Duodenal mucosa (tissue), 2 donors: ENCODE results near the gene OBSCN.

ENCODE experiments used
- H3K27ac ChIP-seq: one replicate; pipeline ENCODE4 v1.7.0; 2013; ENCODE audit warnings: low read depth, low read length
- H3K27me3 ChIP-seq, 2 donors: one replicate each; pipeline ENCODE4 v1.7.0; 2013; ENCODE audit warnings: low read length in 2 of 2, control low read depth in 1 of 2; ENCODE audit not compliant: insufficient read depth in 2 of 2, control insufficient read depth in 1 of 2
- H3K36me3 ChIP-seq, 2 donors: one replicate each; pipeline ENCODE4 v1.7.0; 2013; ENCODE audit warnings: low read length in 2 of 2, control low read depth in 1 of 2; ENCODE audit not compliant: insufficient read depth in 2 of 2, control insufficient read depth in 1 of 2
- H3K4me1 ChIP-seq, 2 donors: one replicate each; pipeline ENCODE4 v1.7.0; 2013; ENCODE audit warnings: low read length in 2 of 2, control low read depth in 1 of 2; ENCODE audit not compliant: insufficient read depth in 2 of 2, control insufficient read depth in 1 of 2
- H3K4me3 ChIP-seq, 2 donors: one replicate each; pipeline ENCODE4 v1.7.0; 2013; ENCODE audit warnings: low read length in 2 of 2, low read depth in 1 of 2
- H3K9ac ChIP-seq, 2 donors: one replicate each; pipeline ENCODE4 v1.7.0; 2013; ENCODE audit warnings: low read length in 2 of 2, low read depth in 1 of 2
- H3K9me3 ChIP-seq, 2 donors: one replicate each; pipeline ENCODE4 v1.7.0; 2013; ENCODE audit warnings: low read length in 2 of 2, control low read depth in 1 of 2; ENCODE audit not compliant: control insufficient read depth in 1 of 2

The OBSCN gene

DNA sequence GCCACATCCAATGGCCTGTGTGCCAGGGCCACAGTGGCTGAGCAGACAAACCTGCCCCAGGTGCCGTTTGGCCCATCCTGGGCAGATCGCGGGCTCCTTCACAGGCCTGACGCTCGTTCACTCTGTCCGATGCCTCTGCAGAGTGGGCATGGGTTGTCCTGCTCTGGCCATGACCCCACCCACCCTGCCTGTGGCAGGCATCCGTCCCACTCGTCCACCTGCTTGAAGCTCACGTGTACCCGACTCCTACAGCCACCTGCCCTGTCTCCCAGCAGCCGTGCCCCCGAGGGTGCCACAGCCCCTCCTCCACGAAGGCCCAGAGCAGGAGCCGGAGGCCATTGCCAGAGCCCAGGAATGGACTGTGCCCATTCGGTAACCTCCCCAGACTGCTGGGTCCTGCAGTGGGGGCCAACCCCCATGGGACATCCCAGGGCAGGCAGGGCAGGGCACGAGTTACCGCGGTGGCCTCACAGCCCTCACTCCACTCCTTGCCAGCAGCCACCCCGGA lies 156.9 kb downstream of the OBSCN start:
- H3K36me3 ChIP-seq: no peaks in the 10 kb centered on the region
- no peak overlapping the region for H3K4me3 ChIP-seq
- no peak overlapping the region for H3K9ac ChIP-seq
- H3K4me1 ChIP-seq: no peaks in the 10 kb centered on the region
- H3K27me3 ChIP-seq: peaks cover 0 to 14% of the 10 kb centered on the region in 2 donors
- no peaks in the 10 kb centered on the region for H3K9me3 ChIP-seq
- no peak overlapping the region for H3K27ac ChIP-seq

DNA sequence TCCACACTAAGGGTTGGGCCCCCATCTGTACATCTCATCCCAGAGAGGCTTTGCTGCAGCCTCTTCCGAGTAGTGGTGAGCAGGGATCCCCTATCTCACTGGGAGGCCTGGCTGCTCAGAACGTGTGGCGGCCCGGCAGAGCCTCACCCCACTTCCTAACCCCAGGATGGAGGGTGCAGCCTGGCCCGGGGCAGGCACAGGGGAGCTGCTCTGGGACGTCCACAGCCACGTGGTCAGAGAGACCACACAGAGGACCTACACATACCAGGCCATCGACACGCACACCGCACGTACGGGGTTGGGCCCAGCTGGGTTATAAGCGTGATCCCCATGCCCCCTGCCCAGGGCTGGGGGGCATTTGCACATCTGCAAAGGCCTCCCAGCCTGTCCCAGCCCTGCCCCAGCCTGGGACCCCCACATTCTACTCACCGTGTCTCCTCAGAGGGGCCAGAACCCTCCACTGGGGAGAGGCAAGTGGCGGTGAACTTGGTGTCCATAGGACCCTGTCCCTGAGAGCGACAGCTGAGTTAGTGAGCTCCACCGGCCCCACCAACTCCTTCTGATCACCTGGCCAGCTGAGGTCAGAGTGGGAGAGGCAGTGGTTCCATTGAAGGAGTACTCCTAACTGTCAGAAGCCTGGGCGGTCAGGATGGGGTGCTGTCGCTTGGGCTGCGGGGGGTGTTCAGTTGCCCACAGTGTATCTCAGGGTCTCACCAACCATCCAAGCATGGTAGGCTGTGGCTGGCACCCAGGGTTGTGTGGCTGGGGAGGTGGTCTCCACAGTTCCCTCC lies 157.6 kb downstream of the OBSCN start:
- no peak overlapping the region for H3K27ac ChIP-seq
- no peak overlapping the region for H3K4me3 ChIP-seq
- H3K9me3 ChIP-seq: no peaks in the 10 kb centered on the region
- H3K9ac ChIP-seq: no peak overlapping the region
- H3K36me3 ChIP-seq: no peaks in the 10 kb centered on the region
- H3K4me1 ChIP-seq: no peaks in the 10 kb centered on the region
- peaks cover under 1 to 15% of the 10 kb centered on the region in 2 donors for H3K27me3 ChIP-seq

GRCh38 chr1:228366062-228366865 lies 158.4 kb downstream of the OBSCN start:
- Histone ChIP-seq H3K4me1 (no peaks in the 10 kb centered on the region), H3K4me3 (no peak overlapping the region), H3K36me3 (no peaks in the 10 kb centered on the region), H3K27ac (no peak overlapping the region), H3K27me3 (peaks cover 6 to 15% of the 10 kb centered on the region in 2 donors), H3K9ac (no peak overlapping the region), H3K9me3 (no peaks in the 10 kb centered on the region)

DNA sequence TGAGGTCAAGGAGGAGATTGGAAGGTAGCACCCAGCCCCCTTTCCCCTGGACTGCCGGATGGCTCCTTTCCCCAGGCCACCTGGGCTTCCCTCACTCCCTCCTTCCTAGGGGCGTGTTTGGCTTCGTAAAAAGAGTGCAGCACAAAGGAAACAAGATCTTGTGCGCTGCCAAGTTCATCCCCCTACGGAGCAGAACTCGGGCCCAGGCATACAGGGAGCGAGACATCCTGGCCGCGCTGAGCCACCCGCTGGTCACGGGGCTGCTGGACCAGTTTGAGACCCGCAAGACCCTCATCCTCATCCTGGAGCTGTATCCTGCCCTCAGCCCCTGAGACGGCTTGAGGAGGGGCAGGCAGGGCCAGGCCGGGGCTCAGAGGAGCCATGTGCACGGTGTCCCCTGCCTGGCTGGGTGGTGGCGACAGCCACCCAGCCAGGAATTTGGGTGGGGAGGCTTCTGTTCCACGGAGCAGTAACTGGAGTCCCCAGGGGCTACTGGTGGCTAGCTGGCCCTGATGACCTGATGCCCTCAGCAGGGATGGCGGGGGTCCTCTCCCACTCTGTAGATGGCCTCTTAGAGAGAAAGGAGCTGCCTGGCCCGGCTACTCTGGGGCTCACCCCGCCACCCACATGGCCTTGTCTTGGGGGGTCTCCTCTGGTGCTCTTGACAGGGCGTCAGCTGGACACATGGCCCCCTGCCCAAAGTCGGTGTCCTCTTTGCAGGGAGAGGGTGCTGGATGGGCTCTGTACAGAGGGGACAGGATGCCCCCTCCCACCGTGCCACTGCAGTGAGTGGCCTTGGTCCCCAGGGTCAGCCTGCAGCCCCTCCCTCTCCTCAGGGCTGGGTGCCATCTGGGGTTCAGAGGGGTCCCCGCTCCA lies 159.3 kb downstream of the OBSCN start:
- no peaks in the 10 kb centered on the region for H3K9me3 ChIP-seq
- no peak overlapping the region for H3K9ac ChIP-seq
- H3K36me3 ChIP-seq: no peaks in the 10 kb centered on the region
- H3K4me3 ChIP-seq: no peak overlapping the region
- peaks cover 6 to 15% of the 10 kb centered on the region in 2 donors for H3K27me3 ChIP-seq
- H3K4me1 ChIP-seq: peaks cover 0 to 3% of the 10 kb centered on the region in 2 donors
- no peak overlapping the region for H3K27ac ChIP-seq

- Histone ChIP-seq H3K4me1 (peaks cover 0 to 8% of the 10 kb centered on the region in 2 donors), H3K9ac (no peak overlapping the region), H3K9me3 (no peaks in the 10 kb centered on the region), H3K27me3 (peaks cover 6 to 15% of the 10 kb centered on the region in 2 donors), H3K36me3 (no peaks in the 10 kb centered on the region), H3K27ac (no peak overlapping the region), H3K4me3 (no peak overlapping the region)
Observed at GRCh38 chr1:228367798-228368791, 160.3 kb downstream of the OBSCN start.

GRCh38 chr1:228368801-228369607 lies 161.2 kb downstream of the OBSCN start:
- no peak overlapping the region for H3K4me3 ChIP-seq
- no peaks in the 10 kb centered on the region for H3K9me3 ChIP-seq
- peaks cover 6 to 15% of the 10 kb centered on the region in 2 donors for H3K27me3 ChIP-seq
- no peaks in the 10 kb centered on the region for H3K36me3 ChIP-seq
- H3K27ac ChIP-seq: no peak overlapping the region
- peaks cover 0 to 8% of the 10 kb centered on the region in 2 donors for H3K4me1 ChIP-seq
- H3K9ac ChIP-seq: no peak overlapping the region

DNA sequence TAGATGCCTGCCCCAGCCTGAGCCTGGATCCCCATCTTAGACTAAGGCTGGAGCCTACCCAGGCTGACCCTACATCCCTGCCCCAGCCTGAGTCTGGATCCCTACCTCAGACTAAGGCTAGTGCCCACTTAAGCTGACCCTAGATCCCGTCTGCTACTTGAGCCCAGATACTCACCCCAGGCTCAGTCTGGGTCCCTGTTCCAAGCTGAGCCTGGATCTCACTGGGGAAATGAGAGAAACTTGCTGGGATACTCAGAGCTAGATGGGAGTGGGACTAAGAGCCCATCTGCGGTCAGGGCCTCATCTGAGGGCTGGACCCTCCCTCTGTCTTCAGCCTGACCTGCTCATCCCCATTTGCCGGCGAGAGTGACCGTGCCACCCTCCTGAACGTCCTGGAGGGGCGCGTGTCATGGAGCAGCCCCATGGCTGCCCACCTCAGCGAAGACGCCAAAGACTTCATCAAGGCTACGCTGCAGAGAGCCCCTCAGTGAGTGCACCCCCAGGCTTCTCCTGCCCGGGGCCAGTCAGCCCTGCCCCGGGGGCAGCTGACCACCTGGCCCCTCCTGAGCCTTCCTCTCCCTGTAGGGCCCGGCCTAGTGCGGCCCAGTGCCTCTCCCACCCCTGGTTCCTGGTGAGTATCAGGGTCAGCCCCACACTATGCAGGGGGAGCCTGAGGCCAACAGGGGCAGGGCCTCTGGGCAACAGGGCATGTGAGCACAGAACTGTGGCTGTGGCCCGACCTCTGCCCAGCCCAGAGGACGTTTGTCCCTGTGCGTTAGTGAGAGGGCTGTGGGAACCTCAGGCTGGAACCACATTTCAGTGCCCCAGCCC lies 162.0 kb downstream of the OBSCN start:
- Histone ChIP-seq H3K4me1 (peaks cover 0 to 8% of the 10 kb centered on the region in 2 donors), H3K9ac (no peak overlapping the region), H3K27me3 (peaks cover 6 to 15% of the 10 kb centered on the region in 2 donors), H3K27ac (no peak overlapping the region), H3K36me3 (no peaks in the 10 kb centered on the region), H3K9me3 (no peaks in the 10 kb centered on the region), H3K4me3 (no peak overlapping the region)

- peaks cover 0 to 8% of the 10 kb centered on the region in 2 donors for H3K4me1 ChIP-seq
- no peaks in the 10 kb centered on the region for H3K9me3 ChIP-seq
- H3K9ac ChIP-seq: no peak overlapping the region
- peaks cover 6 to 15% of the 10 kb centered on the region in 2 donors for H3K27me3 ChIP-seq
- H3K36me3 ChIP-seq: no peaks in the 10 kb centered on the region
- H3K4me3 ChIP-seq: no peak overlapping the region
- no peak overlapping the region for H3K27ac ChIP-seq
Observed at GRCh38 chr1:228370439-228370940, 162.6 kb downstream of the OBSCN start.
